HEK293 (cell line): ENCODE data around the gene TMEM86A.

Experiments used
- CTCF ChIA-PET: fragments of 350-600 bp; formaldehyde crosslinking; extraction: SDS; loops from one replicate; lab custom pipeline; 2021; ENCODE audit warnings: antibody characterized with exemption; lab: Yijun Ruan, JAX
- POLR2A ChIA-PET: fragments of 300-600 bp; formaldehyde crosslinking; extraction: SDS; loops from one replicate; lab custom pipeline; 2020; ENCODE audit warnings: antibody characterized with exemption, inconsistent platforms; lab: Yijun Ruan, JAX
- H3K27ac ChIP-seq: fragments of 200-500 bp; sonication (Bioruptor generic); 2 replicates; pipeline ENCODE4 v1.5.1; 2014; ENCODE audit warnings: low read depth, low read length, control low read depth, inconsistent platforms; ENCODE audit errors: extremely low read depth
- H3K36me3 ChIP-seq, 2 experiments: fragments of 200-500 bp in 1 of 2; sonication (Bioruptor generic) in 1 of 2; 1 replicate in 1 of 2; 2 replicates in 1 of 2; pipeline ENCODE4 v1.5.1; 2014 to 2017; ENCODE audit warnings: inconsistent platforms in 2 of 2, low read length in 2 of 2; ENCODE audit not compliant: control insufficient read depth in 2 of 2, insufficient read depth in 1 of 2
- H3K4me1 ChIP-seq: fragments of 200-500 bp; sonication (Bioruptor generic); 2 replicates; pipeline ENCODE4 v1.5.1; 2014; ENCODE audit warnings: mild to moderate bottlenecking, low read length, inconsistent platforms; ENCODE audit not compliant: control insufficient read depth, insufficient read depth
- H3K4me3 ChIP-seq: 2 replicates; pipeline ENCODE4 v1.5.1; 2011; ENCODE audit warnings: low read depth, mild to moderate bottlenecking, control low read depth, low read length, moderate library complexity
- H3K9me3 ChIP-seq: fragments of 200-500 bp; sonication (Bioruptor generic); 2 replicates; pipeline ENCODE4 v1.5.1; 2014; ENCODE audit warnings: low read depth, low read length, inconsistent platforms; ENCODE audit not compliant: control insufficient read depth, insufficient read depth
- BCL11B ChIP-seq: fragments of 450-650 bp; formaldehyde crosslinking; IDR thresholded peaks from 2 replicates; pipeline ENCODE4 v1.5.1; 2016; ENCODE audit warnings: low read depth, missing biosample characterization, missing genetic modification characterization
- CTCF ChIP-seq: fragments of 450-650 bp; formaldehyde crosslinking; IDR thresholded peaks from 2 replicates; pipeline ENCODE4 v1.5.1; 2016; ENCODE audit warnings: missing biosample characterization, missing genetic modification characterization
- MZF1 ChIP-seq: fragments of 450-650 bp; formaldehyde crosslinking; IDR thresholded peaks from 2 replicates; pipeline ENCODE4 v1.5.1; 2017; ENCODE audit warnings: missing biosample characterization, missing genetic modification characterization, borderline replicate concordance
- TRIM28 ChIP-seq: IDR thresholded peaks from 2 replicates; pipeline ENCODE4 v1.6.1; 2011; ENCODE audit warnings: low read length, control low read depth, borderline replicate concordance
- ZBTB1 ChIP-seq: fragments of 450-650 bp; formaldehyde crosslinking; IDR thresholded peaks from 2 replicates; pipeline ENCODE4 v1.5.1; 2016; ENCODE audit warnings: missing biosample characterization, missing genetic modification characterization
- ZBTB20 ChIP-seq: fragments of 450-650 bp; formaldehyde crosslinking; IDR thresholded peaks from 2 replicates; pipeline ENCODE4 v1.5.1; 2016; ENCODE audit warnings: missing biosample characterization, missing genetic modification characterization
- ZNF239 ChIP-seq: fragments of 450-650 bp; formaldehyde crosslinking; IDR thresholded peaks from 2 replicates; pipeline ENCODE4 v1.5.1; 2016; ENCODE audit warnings: missing biosample characterization, missing genetic modification characterization
- ZNF280C ChIP-seq: fragments of 450-650 bp; formaldehyde crosslinking; IDR thresholded peaks from 2 replicates; pipeline ENCODE4 v1.5.1; 2016; ENCODE audit warnings: missing biosample characterization, missing genetic modification characterization
- ZNF394 ChIP-seq: fragments of 450-650 bp; formaldehyde crosslinking; IDR thresholded peaks from 2 replicates; pipeline ENCODE4 v1.5.1; 2016; ENCODE audit warnings: missing biosample characterization, missing genetic modification characterization, mild to moderate bottlenecking, moderate library complexity, borderline replicate concordance
- ZNF398 ChIP-seq: fragments of 450-650 bp; formaldehyde crosslinking; IDR thresholded peaks from 2 replicates; pipeline ENCODE4 v1.5.1; 2017; ENCODE audit warnings: missing biosample characterization, missing genetic modification characterization
- ZNF791 ChIP-seq: fragments of 450-650 bp; formaldehyde crosslinking; IDR thresholded peaks from 2 replicates; pipeline ENCODE4 v1.5.1; 2016; ENCODE audit warnings: missing biosample characterization, missing genetic modification characterization
- ZNF837 ChIP-seq: fragments of 450-650 bp; formaldehyde crosslinking; IDR thresholded peaks from 2 replicates; pipeline ENCODE4 v1.5.1; 2016; ENCODE audit warnings: missing biosample characterization, missing genetic modification characterization
- ZXDB ChIP-seq: fragments of 450-650 bp; formaldehyde crosslinking; IDR thresholded peaks from 2 replicates; pipeline ENCODE4 v1.5.1; 2016; ENCODE audit warnings: missing biosample characterization, missing genetic modification characterization
- TF ChIP-seq, protein P1 (sequence below): IDR thresholded peaks from 2 replicates; pipeline ENCODE4 v1.6.1; 2011; ENCODE audit warnings: mild to moderate bottlenecking, low read depth, low read length, borderline replicate concordance
- TF ChIP-seq, protein P2 (sequence below): fragments of 450-650 bp; formaldehyde crosslinking; conservative IDR thresholded peaks from 2 replicates; pipeline ENCODE4 v1.5.1; 2016; ENCODE audit warnings: low read depth, missing biosample characterization, missing genetic modification characterization
- TF ChIP-seq, protein P3 (sequence below): fragments of 450-650 bp; formaldehyde crosslinking; IDR thresholded peaks from 2 replicates; pipeline ENCODE4 v1.5.1; 2016; ENCODE audit warnings: missing biosample characterization, missing genetic modification characterization

The TMEM86A gene

DNA sequence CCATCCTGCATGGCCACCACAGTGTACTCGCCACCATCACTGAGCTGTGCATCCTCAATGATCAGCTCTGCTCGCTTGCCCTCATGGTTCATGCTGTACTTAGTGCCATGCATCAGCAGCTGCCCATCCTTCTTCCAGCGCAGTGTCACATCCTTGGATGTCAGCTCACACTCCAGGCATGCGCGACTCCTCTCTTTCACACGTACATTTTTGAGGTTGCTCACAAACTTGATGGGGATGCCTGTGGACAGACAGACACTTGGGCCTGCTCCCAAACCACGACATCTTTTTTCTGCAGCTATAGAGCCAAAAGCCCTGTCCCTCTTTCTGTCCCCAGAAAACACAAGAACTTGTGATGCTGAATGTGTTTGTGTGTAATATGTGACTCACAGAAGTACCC, 16.9 kb downstream of the TMEM86A start:
- TF ChIP-seq, protein P1, sequence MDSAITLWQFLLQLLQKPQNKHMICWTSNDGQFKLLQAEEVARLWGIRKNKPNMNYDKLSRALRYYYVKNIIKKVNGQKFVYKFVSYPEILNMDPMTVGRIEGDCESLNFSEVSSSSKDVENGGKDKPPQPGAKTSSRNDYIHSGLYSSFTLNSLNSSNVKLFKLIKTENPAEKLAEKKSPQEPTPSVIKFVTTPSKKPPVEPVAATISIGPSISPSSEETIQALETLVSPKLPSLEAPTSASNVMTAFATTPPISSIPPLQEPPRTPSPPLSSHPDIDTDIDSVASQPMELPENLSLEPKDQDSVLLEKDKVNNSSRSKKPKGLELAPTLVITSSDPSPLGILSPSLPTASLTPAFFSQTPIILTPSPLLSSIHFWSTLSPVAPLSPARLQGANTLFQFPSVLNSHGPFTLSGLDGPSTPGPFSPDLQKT: no peak
- TF ChIP-seq ZNF239 (no peak), ZXDB (tag by site-specific recombination) (no peak)
- TF ChIP-seq, all 188 proteins: peak for 0
- no peaks in the 10 kb centered on the region for H3K9me3 ChIP-seq
- CTCF ChIA-PET: interaction anchor here (1.7 to 2.0 kb wide), 2 partner anchors 12 to 64 kb away, joined by 4 to 8 read pairs; no protein-coding TSS in a partner anchor
- no peaks in the 10 kb centered on the region for H3K36me3 ChIP-seq
- POLR2A ChIA-PET: no interaction called here
- no peak overlapping the region for H3K27ac ChIP-seq
- H3K4me1 ChIP-seq: no peaks in the 10 kb centered on the region
- H3K4me3 ChIP-seq: no peak overlapping the region

- no peak overlapping the region for H3K4me3 ChIP-seq
- POLR2A ChIA-PET: no interaction called here
- no peaks in the 10 kb centered on the region for H3K36me3 ChIP-seq
- H3K9me3 ChIP-seq: no peaks in the 10 kb centered on the region
- CTCF ChIA-PET: interaction anchor here (3.8 kb wide), 1 partner anchor 11 kb away, joined by 28 read pairs; no protein-coding TSS in a partner anchor
- no peaks in the 10 kb centered on the region for H3K4me1 ChIP-seq
- no peak for TF ChIP-seq ZBTB1 (tag by site-specific recombination)
- TF ChIP-seq ZNF398: no peak
- TF ChIP-seq, protein P2, sequence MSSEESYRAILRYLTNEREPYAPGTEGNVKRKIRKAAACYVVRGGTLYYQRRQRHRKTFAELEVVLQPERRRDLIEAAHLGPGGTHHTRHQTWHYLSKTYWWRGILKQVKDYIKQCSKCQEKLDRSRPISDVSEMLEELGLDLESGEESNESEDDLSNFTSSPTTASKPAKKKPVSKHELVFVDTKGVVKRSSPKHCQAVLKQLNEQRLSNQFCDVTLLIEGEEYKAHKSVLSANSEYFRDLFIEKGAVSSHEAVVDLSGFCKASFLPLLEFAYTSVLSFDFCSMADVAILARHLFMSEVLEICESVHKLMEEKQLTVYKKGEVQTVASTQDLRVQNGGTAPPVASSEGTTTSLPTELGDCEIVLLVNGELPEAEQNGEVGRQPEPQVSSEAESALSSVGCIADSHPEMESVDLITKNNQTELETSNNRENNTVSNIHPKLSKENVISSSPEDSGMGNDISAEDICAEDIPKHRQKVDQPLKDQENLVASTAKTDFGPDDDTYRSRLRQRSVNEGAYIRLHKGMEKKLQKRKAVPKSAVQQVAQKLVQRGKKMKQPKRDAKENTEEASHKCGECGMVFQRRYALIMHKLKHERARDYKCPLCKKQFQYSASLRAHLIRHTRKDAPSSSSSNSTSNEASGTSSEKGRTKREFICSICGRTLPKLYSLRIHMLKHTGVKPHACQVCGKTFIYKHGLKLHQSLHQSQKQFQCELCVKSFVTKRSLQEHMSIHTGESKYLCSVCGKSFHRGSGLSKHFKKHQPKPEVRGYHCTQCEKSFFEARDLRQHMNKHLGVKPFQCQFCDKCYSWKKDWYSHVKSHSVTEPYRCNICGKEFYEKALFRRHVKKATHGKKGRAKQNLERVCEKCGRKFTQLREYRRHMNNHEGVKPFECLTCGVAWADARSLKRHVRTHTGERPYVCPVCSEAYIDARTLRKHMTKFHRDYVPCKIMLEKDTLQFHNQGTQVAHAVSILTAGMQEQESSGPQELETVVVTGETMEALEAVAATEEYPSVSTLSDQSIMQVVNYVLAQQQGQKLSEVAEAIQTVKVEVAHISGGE (tag by site-specific recombination): no peak
- TF ChIP-seq BCL11B (tag by site-specific recombination): no peak
- TF ChIP-seq, protein P3, sequence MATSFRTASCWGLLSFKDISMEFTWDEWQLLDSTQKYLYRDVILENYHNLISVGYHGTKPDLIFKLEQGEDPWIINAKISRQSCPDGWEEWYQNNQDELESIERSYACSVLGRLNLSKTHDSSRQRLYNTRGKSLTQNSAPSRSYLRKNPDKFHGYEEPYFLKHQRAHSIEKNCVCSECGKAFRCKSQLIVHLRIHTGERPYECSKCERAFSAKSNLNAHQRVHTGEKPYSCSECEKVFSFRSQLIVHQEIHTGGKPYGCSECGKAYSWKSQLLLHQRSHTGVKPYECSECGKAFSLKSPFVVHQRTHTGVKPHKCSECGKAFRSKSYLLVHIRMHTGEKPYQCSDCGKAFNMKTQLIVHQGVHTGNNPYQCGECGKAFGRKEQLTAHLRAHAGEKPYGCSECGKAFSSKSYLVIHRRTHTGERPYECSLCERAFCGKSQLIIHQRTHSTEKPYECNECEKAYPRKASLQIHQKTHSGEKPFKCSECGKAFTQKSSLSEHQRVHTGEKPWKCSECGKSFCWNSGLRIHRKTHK (tag by site-specific recombination): no peak
- no peak for TF ChIP-seq ZNF837 (tag by site-specific recombination)
- H3K27ac ChIP-seq: no peak overlapping the region
Measured at GRCh38 chr11:18720091-18720807, 21.7 kb downstream of the TMEM86A start.

DNA sequence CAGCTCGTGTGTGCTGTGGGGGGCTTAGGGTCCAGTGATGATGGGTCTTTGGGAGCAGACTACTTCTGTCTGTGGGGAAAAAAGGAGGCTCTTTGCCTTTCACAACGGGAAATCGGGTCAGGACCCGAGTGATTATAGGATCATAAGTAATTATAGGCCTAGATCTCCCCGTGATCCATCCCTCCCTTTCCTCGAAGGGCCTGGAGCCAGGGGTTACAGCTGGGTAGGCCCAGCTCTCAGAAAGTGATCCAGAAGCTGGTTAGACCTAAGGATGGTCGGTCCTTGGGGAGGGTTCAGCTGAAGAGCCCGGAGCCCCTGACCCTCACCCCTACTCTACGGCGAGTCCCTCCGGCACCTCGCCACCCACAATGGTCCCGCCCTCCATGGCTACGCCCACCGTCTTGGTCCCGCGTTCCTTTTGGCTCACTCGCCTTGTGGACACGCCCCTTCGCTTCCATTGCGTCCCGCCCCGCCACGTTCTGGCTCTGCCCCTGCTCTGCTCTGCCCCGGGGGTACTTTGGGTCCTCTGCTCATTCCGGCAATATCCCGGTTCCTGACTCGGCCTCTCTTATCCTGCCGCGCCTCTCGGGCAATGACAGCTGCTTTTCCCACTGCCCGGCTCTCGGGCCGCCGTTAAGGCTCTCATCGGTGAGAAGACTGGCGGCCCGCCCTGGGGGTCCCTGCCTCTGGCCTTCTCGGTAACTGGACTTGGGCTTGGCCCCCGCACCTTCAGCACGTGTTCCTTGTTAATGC, 22.4 kb downstream of the TMEM86A start:
- no peaks in the 10 kb centered on the region for H3K36me3 ChIP-seq
- no peaks in the 10 kb centered on the region for H3K4me1 ChIP-seq
- POLR2A ChIA-PET: no interaction called here
- no peak overlapping the region for H3K27ac ChIP-seq
- peak overlapping the region; percentile 15; the same call in 1 of the 2 replicates for H3K4me3 ChIP-seq
- CTCF ChIA-PET: interaction anchor here (0.6 to 3.8 kb wide), 4 partner anchors 11 to 809 kb away, joined by 3 to 28 read pairs (median 10); no protein-coding TSS in a partner anchor
- H3K9me3 ChIP-seq: no peaks in the 10 kb centered on the region
- no peak for TF ChIP-seq ZNF791 (tag by site-specific recombination)
- peak; percentile 78 for TF ChIP-seq ZBTB20
- no peak for TF ChIP-seq MZF1 (tag by site-specific recombination)
- no peak for TF ChIP-seq CTCF (tag by site-specific recombination)
- TF ChIP-seq ZNF394 (tag by site-specific recombination): no peak
- TF ChIP-seq ZNF280C (tag by site-specific recombination): no peak
- TF ChIP-seq TRIM28: no peak
